CD4-positive, alpha-beta T cell treated with Interleukin-17A for 1 hour (primary cell): ENCODE measurements around the gene FOXE1.

Experiments
- DNase-seq: peaks from one replicate; pipeline ENCODE4 v3.0.0-alpha.2; 2020

Gene FOXE1

DNA sequence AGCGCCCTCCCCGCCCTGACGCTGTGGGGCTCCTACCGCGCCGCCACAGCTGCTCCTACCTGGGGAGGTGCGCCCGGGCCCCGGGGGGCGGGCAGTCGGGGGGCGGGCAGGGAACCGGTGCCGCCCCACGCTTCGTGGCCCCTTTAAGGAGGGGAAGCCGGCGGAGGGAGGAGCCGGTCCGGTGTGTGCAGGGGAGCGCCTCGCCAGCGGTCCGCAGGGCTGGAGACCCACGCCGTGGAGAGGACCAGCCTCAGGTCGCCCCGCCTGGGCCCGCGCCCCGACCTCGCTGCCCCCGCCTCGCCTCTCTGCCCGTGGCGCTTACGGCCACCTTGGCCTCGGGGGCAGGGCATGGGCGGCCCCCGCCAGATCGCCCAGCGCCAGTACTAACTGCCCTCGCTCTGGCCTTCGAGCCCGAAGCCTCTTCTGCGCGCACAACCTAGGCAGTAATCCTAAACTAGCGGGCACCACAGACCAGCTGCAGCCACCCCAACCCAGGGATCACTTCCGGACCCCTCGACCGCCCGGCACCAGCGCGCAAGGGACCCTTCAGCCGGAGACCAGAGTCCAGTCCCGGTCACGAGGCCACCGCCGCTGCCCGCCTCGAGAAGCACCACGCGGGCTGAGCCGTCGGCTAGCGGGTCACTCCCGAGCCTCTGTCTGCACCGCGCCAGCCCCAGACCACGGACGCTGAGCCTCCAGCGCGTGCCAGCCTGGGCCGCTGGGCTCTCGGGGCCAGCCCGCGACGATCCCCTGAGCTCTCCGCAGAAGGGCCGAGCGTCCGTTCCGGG lies at the start of gene FOXE1:
FOXE1 (plus strand) TSS at position 171 of the 788 bp plus-strand sequence. CDS start 689 bp downstream, outside the sequence.
- DNase-seq, result peak; percentile 13

DNA sequence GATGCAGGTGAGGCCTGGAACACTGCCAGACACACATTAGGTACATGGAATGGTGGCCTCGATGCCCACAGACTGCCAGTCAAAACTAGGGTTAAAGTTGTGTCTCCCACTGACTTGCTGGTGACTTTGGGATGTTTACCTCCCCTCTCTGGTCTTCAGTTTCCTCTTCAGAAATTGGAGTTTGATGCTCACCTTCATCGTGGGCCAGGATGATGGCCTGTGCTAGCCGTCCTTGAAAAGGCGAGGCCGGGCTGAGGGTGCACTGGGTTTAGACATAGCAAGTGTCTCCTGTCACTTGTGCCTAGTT lies 49.0 kb upstream of the FOXE1 start:
- DNase-seq, result no peak

DNA sequence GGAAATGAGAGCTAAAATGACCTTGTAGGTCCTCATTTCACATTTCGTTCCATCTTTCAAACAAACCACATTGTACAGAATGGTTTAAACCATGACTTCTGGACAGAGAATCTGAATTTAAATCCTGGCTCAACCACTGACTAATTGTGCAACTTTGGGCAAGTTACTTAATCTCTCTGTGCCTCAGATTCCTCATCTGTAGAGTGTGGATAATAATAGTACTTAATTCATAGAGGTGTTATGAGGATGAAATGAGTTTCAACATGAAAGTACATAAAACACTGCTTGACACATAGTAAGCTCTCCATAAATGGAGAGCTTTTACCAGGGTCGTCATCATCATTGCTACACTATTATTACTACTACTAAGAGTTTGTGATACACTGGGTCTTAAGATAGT lies 46.3 kb upstream of the FOXE1 start:
- no peak for DNase-seq

DNA sequence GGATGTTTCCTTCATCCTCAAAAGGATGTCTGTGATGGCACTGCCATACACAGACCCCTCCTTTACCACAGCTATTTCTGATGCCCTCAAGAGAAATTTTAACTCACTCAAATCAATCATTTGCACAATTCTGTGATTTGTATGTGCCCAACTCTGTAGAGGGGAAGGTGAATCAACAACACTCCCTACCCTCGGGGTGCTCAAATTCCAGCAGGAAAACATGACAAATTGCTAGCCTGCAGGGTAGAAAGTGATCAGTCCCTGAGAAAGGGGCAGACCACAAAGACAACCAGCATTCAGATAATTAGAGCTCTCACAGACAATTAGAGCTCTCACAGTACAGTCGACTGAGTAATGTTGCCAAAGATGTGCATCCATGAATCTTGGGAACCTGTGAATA lies 45.3 kb upstream of the FOXE1 start:
- DNase-seq, result no peak

DNA sequence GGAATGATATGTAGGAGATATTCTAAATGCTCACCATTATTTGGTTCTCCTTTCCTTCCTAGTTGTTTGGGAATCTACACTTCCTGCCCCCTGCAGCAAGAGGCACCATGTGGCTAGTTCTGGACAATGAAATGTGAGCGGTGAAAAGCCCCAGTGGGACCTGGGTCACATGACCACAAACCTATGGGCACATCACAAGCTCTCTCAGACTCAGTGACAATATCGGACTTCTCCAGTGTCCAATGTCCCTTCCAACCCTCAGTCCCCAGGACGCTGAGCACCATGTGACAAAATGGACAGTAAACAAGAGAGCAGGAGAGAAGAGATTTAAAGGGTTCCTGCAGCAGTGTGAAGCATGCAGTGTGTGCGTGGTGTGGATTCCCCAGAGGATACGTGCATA lies 44.6 kb upstream of the FOXE1 start:
- DNase-seq, result no peak

DNA sequence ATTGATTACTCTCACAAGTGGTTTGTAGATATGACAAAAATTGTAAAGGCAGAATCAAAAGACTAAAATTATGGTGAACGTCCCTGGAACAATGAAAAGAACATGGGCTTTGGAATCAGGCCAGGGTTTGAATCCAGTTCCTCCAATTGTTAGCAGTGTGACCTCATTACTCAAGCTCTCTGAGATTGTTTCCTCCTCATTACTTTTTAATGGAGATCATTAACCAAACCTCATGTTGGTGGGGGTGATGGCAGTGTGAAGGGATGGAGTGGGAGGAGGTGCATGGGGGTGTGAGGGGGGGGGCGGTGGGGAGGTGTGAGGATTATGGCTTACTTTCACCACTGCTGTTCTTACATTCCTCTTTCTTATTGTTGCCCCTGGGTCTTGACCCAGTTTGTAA lies 44.1 kb upstream of the FOXE1 start:
- no peak for DNase-seq

DNA sequence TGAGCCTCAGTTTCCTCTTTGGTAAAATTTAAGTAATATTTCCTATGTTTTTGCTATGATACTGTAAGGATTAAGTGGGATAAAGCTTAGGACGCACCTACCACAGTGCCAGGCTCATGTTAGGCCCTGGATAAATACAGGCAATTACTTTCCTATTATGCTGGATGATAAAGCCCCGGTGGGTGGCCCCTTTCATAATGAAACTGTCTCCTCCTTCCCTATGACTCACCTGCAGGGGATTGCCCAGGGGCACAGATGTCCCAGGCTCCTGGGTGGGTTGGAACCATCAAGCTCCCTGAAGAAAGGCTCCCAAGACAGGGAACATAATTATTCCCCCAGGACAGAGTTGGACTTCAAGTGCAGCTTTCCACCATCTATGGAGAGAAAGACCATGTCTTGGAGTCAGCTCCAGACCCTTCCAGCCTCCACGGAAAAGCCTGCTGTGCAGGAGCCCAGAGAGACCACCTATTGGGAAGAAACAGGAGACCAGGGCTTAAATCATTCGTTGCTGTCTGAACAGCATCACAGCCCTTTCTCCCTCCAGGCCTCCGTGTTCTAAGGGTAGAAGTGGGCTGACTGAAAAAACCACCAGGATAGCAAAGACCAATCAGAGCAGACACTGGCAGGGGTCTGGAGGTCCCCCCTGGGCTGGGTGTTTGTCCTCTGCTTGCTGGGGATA lies 43.2 kb upstream of the FOXE1 start:
- DNase-seq, result no peak

DNA sequence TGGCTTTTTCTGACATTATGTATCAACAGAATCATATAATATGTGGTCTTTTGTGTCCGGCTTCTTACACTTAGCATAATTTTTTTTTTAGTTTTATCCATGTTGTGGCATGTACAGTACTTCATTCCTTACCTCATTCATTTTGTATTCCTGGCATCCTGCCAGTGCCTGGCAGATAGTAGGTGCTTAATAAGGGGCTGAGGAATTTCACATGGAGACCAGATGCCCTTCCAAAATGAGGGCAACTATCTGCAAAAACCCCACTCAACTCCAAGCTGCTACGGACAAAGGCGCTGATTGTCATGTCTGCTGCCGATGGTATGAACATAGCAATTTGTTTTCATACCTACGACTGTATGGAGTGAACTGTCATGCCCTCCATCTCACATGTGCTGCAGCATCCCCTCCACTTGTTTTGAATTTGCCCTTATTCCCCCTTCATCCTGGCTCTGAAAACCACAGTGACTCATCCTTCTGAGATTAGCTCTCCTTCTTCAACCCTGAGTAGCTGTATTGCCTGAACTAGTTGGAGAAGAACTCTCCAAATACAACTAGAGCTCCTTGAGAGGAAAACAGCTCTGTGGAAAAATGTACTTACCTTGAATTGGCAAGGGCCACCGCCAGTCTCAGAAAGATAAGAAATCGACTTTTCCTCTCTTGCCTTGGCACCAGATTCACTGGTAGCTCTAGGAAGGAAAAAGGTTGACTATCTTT lies 41.3 kb upstream of the FOXE1 start:
- no peak for DNase-seq

DNA sequence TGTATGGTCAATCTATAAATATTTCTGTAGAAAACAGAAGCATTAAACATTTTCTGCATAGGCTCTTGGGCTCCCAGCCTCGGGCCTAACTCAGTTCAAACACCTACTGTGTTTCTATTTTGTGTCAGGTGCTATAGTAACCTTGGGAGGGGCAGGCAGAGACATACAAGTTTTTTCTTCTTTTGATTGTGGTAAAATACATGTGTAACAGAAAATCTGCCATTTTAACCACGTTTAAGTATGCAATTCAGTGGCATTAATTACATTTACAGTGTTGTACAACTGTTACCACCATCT lies 40.8 kb upstream of the FOXE1 start:
- no peak for DNase-seq

DNA sequence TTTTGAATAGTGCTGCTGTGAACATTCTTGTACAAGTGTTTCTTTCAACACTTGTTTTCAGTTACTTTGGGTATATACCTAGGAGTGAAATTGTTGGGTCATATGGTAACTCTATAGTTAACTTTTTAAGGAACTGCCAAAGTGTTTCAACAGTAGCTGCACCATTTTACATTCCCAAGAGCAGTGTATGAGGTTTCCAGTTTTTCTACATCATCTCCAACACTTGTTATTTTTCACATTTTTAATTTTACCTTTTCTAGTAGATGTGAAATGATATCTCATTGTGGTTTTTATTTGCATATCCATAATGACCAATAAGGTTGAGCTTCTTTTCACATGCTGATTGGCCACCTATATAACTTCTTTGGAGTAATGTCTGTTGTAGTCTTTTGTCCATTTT lies 40.0 kb upstream of the FOXE1 start:
- DNase-seq, result no peak

DNA sequence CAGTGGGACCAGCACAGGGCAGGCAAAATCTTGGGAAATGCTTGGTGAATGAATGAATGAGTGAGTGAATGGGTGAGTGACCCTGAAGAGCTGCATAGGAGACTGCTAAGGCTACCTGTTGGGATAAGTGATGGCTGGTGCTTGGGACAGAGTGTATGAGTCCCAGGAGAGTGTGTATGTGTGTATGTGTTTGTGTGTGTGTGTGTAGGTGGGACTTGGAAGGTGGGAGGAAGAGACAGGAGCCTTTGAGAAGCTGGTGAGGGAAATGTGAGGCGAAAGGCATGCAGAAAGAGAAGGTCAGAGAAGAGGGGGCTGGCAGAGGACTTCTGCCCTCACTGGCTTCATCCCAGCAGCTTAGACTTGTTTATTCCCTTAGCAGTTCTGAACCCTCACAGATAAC lies 33.3 kb upstream of the FOXE1 start:
- DNase-seq, result no peak

DNA sequence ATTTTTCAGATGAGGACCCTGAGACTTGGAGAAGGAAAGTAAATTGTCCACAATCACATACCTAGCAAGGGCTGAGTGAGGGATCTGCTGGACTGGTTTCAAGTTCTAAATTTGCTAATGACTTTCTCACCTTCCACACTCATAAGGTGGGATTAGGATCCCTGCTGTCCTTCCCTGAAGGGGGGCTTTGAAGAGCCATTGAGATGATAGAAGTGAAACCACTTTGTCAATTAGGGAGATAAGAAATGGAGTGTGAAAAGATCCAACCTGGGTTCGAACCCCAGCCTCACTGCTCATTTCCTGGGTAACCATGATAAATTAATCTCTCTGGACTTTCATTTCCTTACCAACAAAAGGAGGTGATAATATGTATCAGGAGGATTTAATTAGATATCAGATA lies 32.7 kb upstream of the FOXE1 start:
- DNase-seq, result no peak

DNA sequence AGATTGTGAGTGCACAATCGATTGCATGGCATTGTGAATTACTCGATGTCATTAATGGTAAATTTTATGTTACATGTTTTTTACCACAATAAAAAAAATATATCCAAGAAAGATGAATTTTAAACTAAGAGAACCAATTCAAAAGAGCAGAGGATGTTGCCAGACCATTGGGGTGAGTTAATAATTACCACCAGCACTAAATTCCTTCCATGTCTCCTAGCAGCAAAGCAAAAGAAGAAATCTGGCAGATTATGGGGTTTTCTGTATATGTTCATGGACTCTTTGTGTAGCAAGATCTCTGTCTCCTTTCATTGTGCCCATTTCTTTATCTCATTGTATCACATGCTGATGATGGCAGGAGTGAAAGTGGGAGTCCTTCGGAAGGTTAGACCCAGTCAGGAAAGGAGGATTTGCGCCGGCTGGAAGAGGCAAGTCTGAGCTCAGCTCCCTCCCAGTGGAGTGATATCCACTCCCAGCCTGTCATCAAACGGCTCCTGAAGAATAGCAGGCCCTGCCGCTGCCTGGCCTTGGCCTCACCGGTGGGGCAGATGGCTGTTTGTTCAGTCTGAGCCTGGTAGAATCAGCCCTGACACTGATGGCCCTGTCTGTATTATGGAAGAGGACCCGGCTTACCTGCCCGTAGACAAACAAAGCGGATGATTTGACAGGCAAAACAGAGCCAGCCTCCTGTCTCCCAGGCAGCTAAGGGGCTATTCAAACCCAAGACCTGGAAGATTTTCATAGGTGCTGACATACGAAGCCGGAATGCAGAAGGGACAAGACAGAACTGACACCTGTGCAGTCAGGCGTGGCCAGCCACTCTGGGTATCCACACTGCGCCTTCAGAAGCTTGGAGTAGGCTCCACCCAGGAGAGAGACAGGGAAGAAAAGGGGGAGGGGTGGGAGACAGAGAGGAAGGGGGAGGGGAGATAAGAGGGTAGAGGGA lies 21.9 kb upstream of the FOXE1 start:
- no peak for DNase-seq

DNA sequence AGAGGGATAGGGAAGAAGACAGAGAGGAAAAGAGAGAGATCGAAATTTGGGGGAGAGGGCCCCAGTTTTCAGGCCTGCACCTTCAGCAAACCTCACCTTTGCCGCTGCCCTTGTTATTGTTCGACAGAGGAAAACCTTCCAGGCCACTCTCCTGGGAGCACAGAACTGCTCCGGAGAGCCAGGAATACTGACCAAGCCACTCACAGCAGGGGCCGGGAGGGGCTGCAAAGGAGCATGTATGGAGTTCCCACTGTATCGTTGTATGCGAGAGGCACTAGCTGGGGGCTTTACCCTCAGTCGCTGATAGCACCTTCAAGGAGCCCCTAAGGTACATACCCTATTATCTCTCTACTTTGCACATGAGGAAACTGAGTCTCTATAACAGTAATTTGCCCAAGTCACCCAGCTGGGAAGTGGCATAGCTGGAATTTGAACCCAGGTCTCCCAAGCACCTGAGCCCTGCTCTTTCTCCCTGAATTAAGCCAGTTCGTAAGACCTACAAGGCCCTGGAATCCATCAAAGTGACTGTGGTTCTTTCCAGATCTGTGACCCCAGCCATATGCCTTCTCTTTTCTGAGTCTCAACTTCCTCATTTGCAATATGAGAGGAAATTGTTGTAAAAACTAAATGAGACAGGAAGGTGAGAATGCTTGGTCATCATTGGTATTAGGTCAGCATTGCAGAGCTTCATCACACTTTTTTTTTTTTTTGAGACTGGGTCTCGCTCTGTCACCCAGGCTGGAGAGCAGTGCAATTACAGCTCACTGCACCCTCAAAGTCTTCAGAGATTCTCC lies 21.0 kb upstream of the FOXE1 start:
- DNase-seq, result no peak

DNA sequence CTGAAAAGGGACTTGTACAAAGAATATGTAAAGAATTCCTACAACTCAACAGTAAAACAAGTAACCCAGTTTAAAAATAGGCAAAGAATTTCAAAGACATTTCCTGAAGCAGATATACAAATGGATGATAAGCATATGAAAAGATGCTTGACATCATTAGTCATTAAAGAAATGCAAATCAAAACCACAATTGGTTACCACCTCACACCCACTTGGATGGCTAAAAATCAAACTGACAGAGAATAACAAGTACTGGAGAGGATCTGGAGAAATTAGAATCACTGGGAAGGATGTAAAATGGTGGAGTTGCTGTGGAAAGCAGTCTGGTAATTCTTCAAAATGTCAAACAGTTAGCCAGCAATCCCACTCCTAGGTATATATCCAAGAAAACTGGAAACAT lies 12.5 kb upstream of the FOXE1 start:
- no peak for DNase-seq

DNA sequence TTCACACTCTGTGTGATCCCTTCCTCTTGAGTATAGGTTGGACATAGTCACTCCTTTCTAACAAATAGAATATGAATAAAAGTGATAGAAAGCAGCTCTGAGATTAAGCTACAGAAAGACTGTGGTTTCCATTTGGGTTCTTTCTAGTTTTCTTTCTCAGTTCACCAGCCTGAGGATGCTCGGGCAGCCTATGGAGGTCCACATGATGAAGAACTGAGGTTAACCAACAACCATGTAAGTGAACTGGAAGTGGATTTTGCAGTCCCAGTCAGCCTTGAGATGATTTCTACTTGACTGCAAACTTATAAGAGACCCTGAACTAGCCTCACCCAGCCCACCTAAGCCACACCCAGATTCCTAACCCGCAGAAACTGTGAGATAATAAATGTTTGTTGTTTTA lies 10.1 kb upstream of the FOXE1 start:
- no peak for DNase-seq

DNA sequence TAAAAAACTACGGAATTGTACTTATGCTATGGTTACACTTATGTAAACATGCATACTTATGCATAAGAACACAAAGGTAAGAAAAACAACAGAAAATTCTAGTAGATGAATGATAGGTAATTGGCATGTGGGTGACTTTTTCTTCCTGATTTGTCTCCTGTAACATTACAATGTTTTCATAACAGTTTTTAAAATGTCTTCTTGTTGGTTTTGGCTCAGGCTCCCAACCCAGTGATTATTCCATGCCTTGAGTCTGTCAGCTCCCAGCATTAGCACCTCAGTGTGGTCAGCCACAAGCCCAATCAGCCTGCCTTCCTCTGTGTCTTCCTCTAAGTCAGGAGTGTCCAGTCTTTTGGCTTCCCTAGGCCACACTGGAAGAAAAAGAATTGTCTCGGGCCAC lies 7.9 kb upstream of the FOXE1 start:
- DNase-seq, result no peak

DNA sequence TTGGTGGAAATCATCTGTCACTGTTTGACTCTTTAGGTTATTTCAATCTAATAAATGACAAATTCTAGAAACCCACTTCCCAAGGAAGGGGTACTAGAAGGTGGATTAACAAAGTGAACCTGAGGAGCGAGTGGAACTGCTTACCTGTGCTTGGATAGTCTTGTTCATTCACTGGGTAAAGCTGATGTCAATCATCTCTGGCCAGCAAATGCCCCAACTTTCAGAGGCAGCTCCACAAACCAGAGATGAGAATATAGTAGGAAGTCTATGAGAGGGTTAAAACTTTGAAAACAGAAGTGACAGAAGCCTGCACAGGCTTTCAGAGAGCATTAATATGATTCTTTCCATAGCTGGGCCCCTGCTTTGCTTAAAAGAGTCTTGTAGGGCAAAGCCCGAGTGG lies 7.3 kb upstream of the FOXE1 start:
- DNase-seq, result no peak

DNA sequence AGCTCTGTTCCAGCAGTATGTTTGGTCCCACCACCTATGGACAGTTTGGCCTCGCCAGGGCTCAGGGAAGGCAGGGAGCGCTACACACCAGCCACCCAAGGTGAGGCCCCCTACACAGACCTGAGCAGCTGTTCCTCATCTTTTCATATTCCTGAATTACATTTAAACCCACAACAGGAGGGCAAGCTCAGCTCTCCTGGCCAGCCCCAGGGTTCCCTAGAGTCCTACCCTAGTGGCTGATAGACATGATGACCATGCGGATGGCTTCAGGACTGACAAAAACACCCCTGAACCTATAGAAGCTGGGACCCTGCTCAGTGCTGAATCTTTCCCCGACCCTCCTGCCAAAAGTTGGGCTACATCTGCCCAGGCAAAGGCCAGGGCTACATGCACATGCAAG lies 6.7 kb upstream of the FOXE1 start:
- DNase-seq, result no peak

DNA sequence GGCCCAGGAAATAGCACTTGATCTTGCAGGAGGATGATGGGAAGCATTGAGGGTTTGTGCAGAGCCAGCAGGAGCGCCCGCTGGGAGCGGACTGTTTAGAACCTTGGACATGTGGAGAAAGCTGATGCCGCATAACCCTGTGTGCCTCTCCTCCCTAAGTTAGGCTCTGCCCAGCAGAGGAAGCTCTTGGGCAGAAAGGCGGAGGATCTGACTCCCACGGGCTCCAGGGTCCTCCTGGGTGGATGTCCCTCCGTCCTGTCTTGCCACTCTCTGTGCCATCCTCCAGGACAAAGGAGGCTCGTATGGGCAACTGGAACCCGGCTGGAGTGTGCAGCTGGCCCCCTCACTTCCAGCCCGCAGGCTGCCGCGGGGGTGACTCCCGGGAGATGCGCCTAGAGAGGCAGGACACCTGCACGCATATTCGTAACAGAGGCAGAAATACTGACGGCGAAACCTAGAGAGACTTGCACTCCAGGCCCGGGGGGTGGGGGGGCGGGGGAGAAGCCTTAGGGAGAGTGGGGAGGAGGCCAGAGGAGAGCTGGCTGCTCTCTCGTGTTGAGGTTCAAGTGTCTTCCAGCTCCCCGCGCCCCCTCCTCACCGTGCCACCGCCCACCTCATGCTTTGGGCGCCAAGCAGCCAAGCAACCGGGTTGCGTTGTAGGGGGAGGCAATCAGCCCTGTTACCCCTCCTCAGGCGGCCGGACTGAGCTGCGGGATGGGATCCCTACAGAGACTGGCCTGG lies 5.4 kb upstream of the FOXE1 start:
- no peak for DNase-seq

DNA sequence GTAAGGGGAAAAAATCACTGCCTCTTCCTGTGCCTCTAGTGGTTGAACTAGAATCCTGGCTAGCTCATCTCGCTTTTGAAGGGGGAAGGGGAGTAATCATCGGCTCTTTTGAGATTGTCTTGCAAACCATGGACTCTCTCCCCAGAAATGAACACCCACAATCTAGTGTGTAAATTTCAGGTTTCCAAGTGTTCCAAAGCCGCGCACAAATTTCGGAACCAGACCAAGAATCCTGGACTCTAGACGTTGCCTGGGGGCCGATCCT lies 4.9 kb upstream of the FOXE1 start:
- DNase-seq, result no peak
